Psoas muscle (tissue), 8 donors: ENCODE results near the gene TXNDC2. TPM values are rescaled to one million over a fixed set of nuclear protein-coding genes. Genes with fewer than 3 reads are reported as not detected.
A peak's percentile ranks its signal among the peaks of the same experiment; 100 is the strongest.

Source experiments
- ATAC-seq, 4 donors: fragments of 200-7000 bp; cut with Tn5 transposase; one replicate each; pipeline ENCODE4 v1.9.1; 2020; ENCODE audit warnings: moderate library complexity in 3 of 4, mild to moderate bottlenecking in 2 of 4
- DNase-seq, 2 donors: peaks; one replicate each; pipeline ENCODE4 v3.0.0-alpha.2; 2020
- H3K27ac ChIP-seq: fragments of 200-600 bp; one replicate; pipeline ENCODE4 v1.8.0; 2022
- H3K27me3 ChIP-seq, 3 donors: fragments of 200-600 bp in 1 of 3; one replicate each; pipeline versions ENCODE4 v1.6.1 to v1.8.0; 2013 to 2022; ENCODE audit warnings: low read length in 2 of 3, mild to moderate bottlenecking in 2 of 3, moderate library complexity in 1 of 3; ENCODE audit not compliant: insufficient read depth in 3 of 3
- H3K36me3 ChIP-seq, 2 donors: fragments of 200-600 bp in 1 of 2; one replicate each; pipeline versions ENCODE4 v1.6.1 to v1.8.0; 2013 to 2022; ENCODE audit warnings: low read depth in 1 of 2, mild to moderate bottlenecking in 1 of 2, moderate library complexity in 1 of 2; ENCODE audit not compliant: insufficient read depth in 1 of 2
- H3K4me1 ChIP-seq: fragments of 200-600 bp; one replicate; pipeline ENCODE4 v1.8.0; 2022
- H3K4me3 ChIP-seq: fragments of 200-600 bp; one replicate; pipeline ENCODE4 v1.8.0; 2022; ENCODE audit warnings: mild to moderate bottlenecking
- H3K9me3 ChIP-seq: fragments of 200-600 bp; one replicate; pipeline ENCODE4 v1.8.0; 2022
- WGBS, 3 donors: extraction: QIAGEN DNeasy Blood & Tissue Kit; methylation state at CpG; one replicate each; pipeline versions ENCODE4 v1.1.6 to v1.1.7; 2013; 5-methylcytosine and 5-hydroxymethylcytosine counted together
- intact Hi-C, 2 donors: fragments of 100-400 bp; cut with DNase I; formaldehyde crosslinking; loops; one replicate each; pipeline versions ENCODE4 v1.11.0 to v1.14.2; 2022
- polyA plus RNA-seq, 3 donors: library from polyadenylated mRNA; stranded (reverse); fragments of 200-250 nt; gene quantifications; one replicate each; pipeline ENCODE4 v1.2.3, GENCODE V29; 2013
- total RNA-seq, 4 donors: library from RNA; stranded (reverse); fragmentation: NEBNext Ultra II Directional in 2 of 4; extraction: Animal tissue kit (Norgen Biotek cat#: 25700) in 2 of 4; gene quantifications; one replicate each; pipeline versions ENCODE4 v1.2.1 to v1.2.4, GENCODE V29; 2021 to 2023
- TF ChIP-seq, protein P1 (sequence below): fragments of 200-600 bp; IDR thresholded peaks from one replicate; pipeline ENCODE4 v1.8.0; 2022; ENCODE audit warnings: antibody characterized with exemption
- donor health status: healthy with polysubstance abuse.
- donor health status: DM: no; HTN: no; CAD: no; lungs with moderate emphysema.
- donor health status: Bipolar disorder and iron deficiency.
- donor health status: healthy.
- donor health status: DM: yes; HTN: yes; CAD: no.
- donor health status: DM: no; HTN: no; CAD: no.
- donor health status: DM: no; HTN: no; CAD: no.
- donor health status: DM: yes; HTN: yes; CAD: no.

The TXNDC2 gene
- total and polyA plus RNA-seq, 7 donors: 0.04 to 0.19 TPM; not detected in 5

DNA sequence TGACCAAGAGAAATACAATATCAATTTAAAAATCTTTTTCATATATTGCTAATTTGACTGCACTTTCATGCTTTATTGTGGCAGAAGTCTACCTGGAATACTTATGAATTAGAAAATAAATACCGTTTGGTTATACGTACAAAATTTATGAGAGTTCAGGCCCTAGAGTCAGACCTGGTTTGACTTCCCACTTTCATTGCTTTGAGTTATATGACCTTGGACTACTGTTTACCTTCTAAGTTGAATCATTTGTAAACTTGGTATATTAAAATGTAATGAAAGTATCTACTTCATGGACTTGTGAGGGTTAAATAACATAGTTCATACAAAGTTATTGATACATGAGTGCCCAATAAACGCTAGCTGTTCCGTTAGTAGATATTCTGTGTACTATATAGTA lies 40.0 kb downstream of the TXNDC2 start:
- TF ChIP-seq, protein P1, sequence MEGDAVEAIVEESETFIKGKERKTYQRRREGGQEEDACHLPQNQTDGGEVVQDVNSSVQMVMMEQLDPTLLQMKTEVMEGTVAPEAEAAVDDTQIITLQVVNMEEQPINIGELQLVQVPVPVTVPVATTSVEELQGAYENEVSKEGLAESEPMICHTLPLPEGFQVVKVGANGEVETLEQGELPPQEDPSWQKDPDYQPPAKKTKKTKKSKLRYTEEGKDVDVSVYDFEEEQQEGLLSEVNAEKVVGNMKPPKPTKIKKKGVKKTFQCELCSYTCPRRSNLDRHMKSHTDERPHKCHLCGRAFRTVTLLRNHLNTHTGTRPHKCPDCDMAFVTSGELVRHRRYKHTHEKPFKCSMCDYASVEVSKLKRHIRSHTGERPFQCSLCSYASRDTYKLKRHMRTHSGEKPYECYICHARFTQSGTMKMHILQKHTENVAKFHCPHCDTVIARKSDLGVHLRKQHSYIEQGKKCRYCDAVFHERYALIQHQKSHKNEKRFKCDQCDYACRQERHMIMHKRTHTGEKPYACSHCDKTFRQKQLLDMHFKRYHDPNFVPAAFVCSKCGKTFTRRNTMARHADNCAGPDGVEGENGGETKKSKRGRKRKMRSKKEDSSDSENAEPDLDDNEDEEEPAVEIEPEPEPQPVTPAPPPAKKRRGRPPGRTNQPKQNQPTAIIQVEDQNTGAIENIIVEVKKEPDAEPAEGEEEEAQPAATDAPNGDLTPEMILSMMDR: no peak
- no peaks in the 10 kb centered on the region for H3K9me3 ChIP-seq
- intact Hi-C loops: no loop called here
- WGBS, 3 donors: 65 to 78% (median 72%) methylated on average over 4 of the region's 4 CpGs
- H3K27ac ChIP-seq: peak overlapping the region; percentile 13
- DNase-seq (no peak), ATAC-seq (no peak)
- H3K4me3 ChIP-seq: peak overlapping the region; percentile 3
- H3K27me3 ChIP-seq: no peaks in the 10 kb centered on the region
- H3K36me3 ChIP-seq: no peaks in the 10 kb centered on the region
- peaks cover 99% of the 10 kb centered on the region for H3K4me1 ChIP-seq

GRCh38 chr18:9926223-9926894 lies 40.6 kb downstream of the TXNDC2 start:
- no peaks in the 10 kb centered on the region for H3K9me3 ChIP-seq
- no peaks in the 10 kb centered on the region for H3K27me3 ChIP-seq
- peak overlapping the region; percentile 13 for H3K27ac ChIP-seq
- H3K4me3 ChIP-seq: no peak overlapping the region
- H3K36me3 ChIP-seq: no peaks in the 10 kb centered on the region
- 76 to 91% (median 78%) methylated on average over 2 of the region's 2 CpGs for whole genome bisulfite sequencing, 3 donors
- DNase-seq (no peak), ATAC-seq (peak in 2 of 4 donors; percentile 11 to 16)
- TF ChIP-seq, protein P1: no peak
- H3K4me1 ChIP-seq: peaks cover 99% of the 10 kb centered on the region
- intact Hi-C loops: no loop called here

DNA sequence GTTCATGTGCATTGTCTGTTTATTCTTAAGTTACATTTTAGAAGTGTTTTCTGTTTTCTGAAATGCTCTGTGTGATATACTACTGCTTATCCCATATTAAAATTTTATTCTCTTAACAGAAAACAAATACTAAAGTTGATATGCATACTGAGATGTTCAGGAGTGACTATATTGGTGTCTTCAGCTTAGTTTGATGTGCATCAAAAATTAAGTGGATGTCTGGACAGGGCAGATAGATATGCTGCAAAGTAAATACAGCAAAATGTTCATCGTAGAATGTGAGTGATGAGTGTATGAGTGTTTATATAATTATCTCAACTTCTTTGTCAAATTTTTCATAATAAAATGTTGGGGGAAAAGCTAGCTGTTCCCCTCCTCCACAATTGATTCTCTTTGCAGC lies 41.2 kb downstream of the TXNDC2 start:
- H3K4me1 ChIP-seq: peaks cover 98% of the 10 kb centered on the region

GRCh38 chr18:9927392-9928063 lies 41.8 kb downstream of the TXNDC2 start:
- no peak for DNase-seq
- H3K4me1 ChIP-seq: peaks cover 94% of the 10 kb centered on the region
- no peaks in the 10 kb centered on the region for H3K9me3 ChIP-seq
- intact Hi-C loops: no loop called here
- ATAC-seq: peak in 2 of 4 donors; percentile 53 to 56
- 24 to 42% (median 35%) methylated on average over 2 of the region's 2 CpGs for WGBS, 3 donors
- peaks cover 0 to 5% of the 10 kb centered on the region in 2 donors for H3K36me3 ChIP-seq
- peak overlapping the region; percentile 7 for H3K27ac ChIP-seq
- H3K27me3 ChIP-seq: no peaks in the 10 kb centered on the region
- H3K4me3 ChIP-seq: no peak overlapping the region
- TF ChIP-seq, protein P1: peak; percentile 17

More for the DNA sequence above, 41.2 kb downstream of the TXNDC2 start:
- Histone ChIP-seq H3K27me3 (no peaks in the 10 kb centered on the region), H3K36me3 (no peaks in the 10 kb centered on the region), H3K27ac (peak overlapping the region; percentile 7), H3K9me3 (no peaks in the 10 kb centered on the region), H3K4me3 (no peak overlapping the region)
- DNase-seq: no peak
- 51 to 76% (median 60%) methylated on average over 1 of the region's 1 CpG for WGBS, 3 donors
- TF ChIP-seq, protein P1: no peak
- intact Hi-C loops: no loop called here
- ATAC-seq: no peak
